Measurements from ENCODE around the gene SCN1B.
"Not testable (repeated sequence)": the region's sequence is repeated elsewhere in the genome, so short reads cannot be mapped to it uniquely, and the experiment has no call there.

The SCN1B gene

GRCh38 chr19:35019144-35019543 lies 11.1 kb upstream of the SCN1B start:
- DNase-seq = no peak

- DNase-seq = no peak
Measured at GRCh38 chr19:35021016-35021415, 9.3 kb upstream of the SCN1B start.

- no peak for DNase-seq
Measured at GRCh38 chr19:35021596-35021995, 8.7 kb upstream of the SCN1B start.

- no peak for DNase-seq
Measured at GRCh38 chr19:35022460-35022859, 7.8 kb upstream of the SCN1B start.

- no peak for DNase-seq
Measured at GRCh38 chr19:35023428-35023827, 6.8 kb upstream of the SCN1B start.

- DNase-seq = no peak
Measured at GRCh38 chr19:35024095-35024494, 6.2 kb upstream of the SCN1B start.

GRCh38 chr19:35025969-35026368 lies 4.3 kb upstream of the SCN1B start:
- DNase-seq = no peak

GRCh38 chr19:35026418-35026817 lies 3.9 kb upstream of the SCN1B start:
- DNase-seq = no peak

GRCh38 chr19:35027009-35027408 lies 3.3 kb upstream of the SCN1B start:
- no peak for DNase-seq

- DNase-seq = no peak
Measured at GRCh38 chr19:35027851-35028599, 2.2 kb upstream of the SCN1B start.

- DNase-seq = not testable (repeated sequence)
Measured at GRCh38 chr19:35028600-35028885, 1.7 kb upstream of the SCN1B start.

- DNase-seq = not testable (repeated sequence)
Measured at GRCh38 chr19:35029275-35029736, 964 bp upstream of the SCN1B start.

GRCh38 chr19:35029737-35030256 lies 473 bp upstream of the SCN1B start:
- no peak for DNase-seq

- no peak for DNase-seq
Measured at GRCh38 chr19:35031072-35031881, 1.0 kb downstream of the SCN1B start.

GRCh38 chr19:35032356-35032865 lies 2.1 kb downstream of the SCN1B start:
- no peak for DNase-seq

GRCh38 chr19:35033067-35034004 lies 3.1 kb downstream of the SCN1B start:
- no peak for DNase-seq

GRCh38 chr19:35034005-35034502 lies 3.8 kb downstream of the SCN1B start:
- no peak for DNase-seq

- no peak for DNase-seq
Measured at GRCh38 chr19:35034588-35035382, 4.5 kb downstream of the SCN1B start.

GRCh38 chr19:35037716-35038622 lies 7.7 kb downstream of the SCN1B start:
- no peak for DNase-seq

Measured in CD4-positive, alpha-beta T cell treated with Interleukin-10 for 1 hour (primary cell).